ENCODE results near the gene TSPAN4. TPM values are rescaled to one million over a fixed set of nuclear protein-coding genes. Genes with fewer than 3 reads are reported as not detected.

The TSPAN4 gene
- total RNA-seq, result 14.3 TPM

GRCh38 chr11:842370-843002 lies at the start of gene TSPAN4, which contains the start of gene POLR2L:
Gene TSPAN4 (plus strand): TSS chr11:842852. CDS start chr11:850305, 7,453 bp downstream.
Gene POLR2L (minus strand): TSS chr11:842529. CDS start chr11:842508, 21 bp downstream.
- DNase-seq (ENCODE audit: low spot score in 2 of 2) (peak; percentile 98 to 100), FAIRE-seq (no peak)

GRCh38 chr11:792873-793272 lies 49.8 kb upstream of the TSPAN4 start:
- DNase-seq (ENCODE audit: low spot score in 2 of 2), result no peak

GRCh38 chr11:793556-793955 lies 49.1 kb upstream of the TSPAN4 start:
- DNase-seq (ENCODE audit: low spot score in 2 of 2) (no peak), FAIRE-seq (no peak)

More at GRCh38 chr11:792873-793272, 49.8 kb upstream of the TSPAN4 start:
- FAIRE-seq, result no peak

GRCh38 chr11:794013-794765 lies 48.5 kb upstream of the TSPAN4 start:
- DNase-seq (ENCODE audit: low spot score in 2 of 2) (no peak), FAIRE-seq (no peak)

GRCh38 chr11:794766-795633 lies 47.7 kb upstream of the TSPAN4 start:
- no peak for FAIRE-seq
- DNase-seq (ENCODE audit: low spot score in 2 of 2), result no peak

- peak; percentile 80 to 84 for DNase-seq (ENCODE audit: low spot score in 2 of 2)
These were observed 46.8 kb upstream of the TSPAN4 start for GRCh38 chr11:795634-796564.

GRCh38 chr11:796565-797295 lies 45.9 kb upstream of the TSPAN4 start:
- FAIRE-seq, result no peak
- no peak for DNase-seq (ENCODE audit: low spot score in 2 of 2)

More at GRCh38 chr11:795634-796564, 46.8 kb upstream of the TSPAN4 start:
- no peak for FAIRE-seq

- DNase-seq (ENCODE audit: low spot score in 2 of 2) (peak; percentile 83 to 84), FAIRE-seq (no peak)
These were observed 45.2 kb upstream of the TSPAN4 start for GRCh38 chr11:797296-798092.

- DNase-seq (ENCODE audit: low spot score in 2 of 2) (peak; percentile 97 to 99), FAIRE-seq (no peak)
These were observed 44.4 kb upstream of the TSPAN4 start, which contains the start of gene SLC25A22 for GRCh38 chr11:798093-798713. Gene SLC25A22 (minus strand): TSS chr11:798281. CDS start chr11:795006, 3,275 bp downstream.

- FAIRE-seq (no peak), DNase-seq (ENCODE audit: low spot score in 2 of 2) (no peak)
These were observed 42.9 kb upstream of the TSPAN4 start for GRCh38 chr11:799641-800316.

- DNase-seq (ENCODE audit: low spot score in 2 of 2) (no peak), FAIRE-seq (no peak)
These were observed 42.2 kb upstream of the TSPAN4 start for GRCh38 chr11:800473-800872.

- DNase-seq (ENCODE audit: low spot score in 2 of 2), result no peak
These were observed 41.4 kb upstream of the TSPAN4 start for GRCh38 chr11:801097-801780.

GRCh38 chr11:802018-802617 lies 40.5 kb upstream of the TSPAN4 start:
- FAIRE-seq, result no peak
- no peak for DNase-seq (ENCODE audit: low spot score in 2 of 2)

More at GRCh38 chr11:801097-801780, 41.4 kb upstream of the TSPAN4 start:
- FAIRE-seq, result no peak

- DNase-seq (ENCODE audit: low spot score in 2 of 2) (no peak), FAIRE-seq (no peak)
These were observed 39.8 kb upstream of the TSPAN4 start for GRCh38 chr11:802693-803466.

- no peak for DNase-seq (ENCODE audit: low spot score in 2 of 2)
- FAIRE-seq, result no peak
These were observed 39.2 kb upstream of the TSPAN4 start for GRCh38 chr11:803467-803742.

All from frontal cortex (tissue), 4 donors.